ENCODE data around the gene HOXA5. TPM values are rescaled to one million over a fixed set of nuclear protein-coding genes. Genes with fewer than 3 reads are reported as not detected.

Gene HOXA5
- total RNA-seq, 1 experiment from 2014 or later = 6.7 TPM

DNA sequence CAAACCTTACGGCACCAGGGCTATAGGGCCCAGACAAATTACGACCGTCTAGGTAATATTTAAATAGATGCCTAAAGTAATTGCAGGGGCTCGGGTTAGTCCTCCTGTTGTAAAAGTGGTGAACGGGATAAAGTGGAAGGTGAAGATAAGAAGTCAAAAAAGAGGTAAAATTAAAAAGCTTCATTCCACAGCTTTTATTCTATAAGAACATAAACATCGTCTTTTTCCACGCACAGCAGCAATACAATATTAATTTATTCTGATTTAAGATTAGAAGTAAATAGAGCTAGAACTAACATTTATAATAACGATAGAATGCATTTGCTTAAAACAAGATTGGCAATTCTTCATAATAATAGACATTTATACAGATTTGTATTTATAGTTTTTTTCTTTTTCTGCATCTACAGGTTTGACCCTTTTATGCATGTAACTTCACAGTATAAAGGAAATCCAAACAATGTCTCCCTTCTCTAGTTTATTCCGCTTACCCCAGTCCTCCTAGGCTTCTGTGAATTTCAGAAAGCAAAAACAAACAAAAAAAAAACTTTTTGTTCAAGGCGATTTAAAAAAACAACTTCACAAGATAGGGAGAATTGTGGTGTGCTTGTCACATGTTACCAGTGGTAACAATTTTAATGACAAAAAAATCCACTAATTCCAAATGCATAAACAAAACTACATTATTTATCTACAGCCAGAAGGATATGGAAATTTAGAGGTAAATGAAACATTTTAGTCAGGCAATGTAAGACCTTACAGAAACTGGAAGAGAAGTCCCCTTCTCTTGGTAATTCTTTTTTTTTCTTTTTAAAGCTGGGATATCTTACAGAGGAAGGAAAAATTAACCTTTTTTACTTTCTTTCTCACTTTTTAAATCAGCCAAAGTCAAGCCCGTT is 27.2 kb upstream of the HOXA5 start (continued):
- TF ChIP-seq EGR1 (IDR thresholded peaks at IDR 0.05; ENCODE audit: low read depth) (no peak), CBX3 (IDR thresholded peaks at IDR 0.05; ENCODE audit: low read depth) (no peak), ZFX (IDR thresholded peaks at IDR 0.05) (no peak)
- TF ChIP-seq, protein P1, sequence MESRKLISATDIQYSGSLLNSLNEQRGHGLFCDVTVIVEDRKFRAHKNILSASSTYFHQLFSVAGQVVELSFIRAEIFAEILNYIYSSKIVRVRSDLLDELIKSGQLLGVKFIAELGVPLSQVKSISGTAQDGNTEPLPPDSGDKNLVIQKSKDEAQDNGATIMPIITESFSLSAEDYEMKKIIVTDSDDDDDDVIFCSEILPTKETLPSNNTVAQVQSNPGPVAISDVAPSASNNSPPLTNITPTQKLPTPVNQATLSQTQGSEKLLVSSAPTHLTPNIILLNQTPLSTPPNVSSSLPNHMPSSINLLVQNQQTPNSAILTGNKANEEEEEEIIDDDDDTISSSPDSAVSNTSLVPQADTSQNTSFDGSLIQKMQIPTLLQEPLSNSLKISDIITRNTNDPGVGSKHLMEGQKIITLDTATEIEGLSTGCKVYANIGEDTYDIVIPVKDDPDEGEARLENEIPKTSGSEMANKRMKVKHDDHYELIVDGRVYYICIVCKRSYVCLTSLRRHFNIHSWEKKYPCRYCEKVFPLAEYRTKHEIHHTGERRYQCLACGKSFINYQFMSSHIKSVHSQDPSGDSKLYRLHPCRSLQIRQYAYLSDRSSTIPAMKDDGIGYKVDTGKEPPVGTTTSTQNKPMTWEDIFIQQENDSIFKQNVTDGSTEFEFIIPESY (IDR thresholded peaks at IDR 0.05; ENCODE audit: extremely low read depth, insufficient replicate concordance, low read length) = no peak

DNA sequence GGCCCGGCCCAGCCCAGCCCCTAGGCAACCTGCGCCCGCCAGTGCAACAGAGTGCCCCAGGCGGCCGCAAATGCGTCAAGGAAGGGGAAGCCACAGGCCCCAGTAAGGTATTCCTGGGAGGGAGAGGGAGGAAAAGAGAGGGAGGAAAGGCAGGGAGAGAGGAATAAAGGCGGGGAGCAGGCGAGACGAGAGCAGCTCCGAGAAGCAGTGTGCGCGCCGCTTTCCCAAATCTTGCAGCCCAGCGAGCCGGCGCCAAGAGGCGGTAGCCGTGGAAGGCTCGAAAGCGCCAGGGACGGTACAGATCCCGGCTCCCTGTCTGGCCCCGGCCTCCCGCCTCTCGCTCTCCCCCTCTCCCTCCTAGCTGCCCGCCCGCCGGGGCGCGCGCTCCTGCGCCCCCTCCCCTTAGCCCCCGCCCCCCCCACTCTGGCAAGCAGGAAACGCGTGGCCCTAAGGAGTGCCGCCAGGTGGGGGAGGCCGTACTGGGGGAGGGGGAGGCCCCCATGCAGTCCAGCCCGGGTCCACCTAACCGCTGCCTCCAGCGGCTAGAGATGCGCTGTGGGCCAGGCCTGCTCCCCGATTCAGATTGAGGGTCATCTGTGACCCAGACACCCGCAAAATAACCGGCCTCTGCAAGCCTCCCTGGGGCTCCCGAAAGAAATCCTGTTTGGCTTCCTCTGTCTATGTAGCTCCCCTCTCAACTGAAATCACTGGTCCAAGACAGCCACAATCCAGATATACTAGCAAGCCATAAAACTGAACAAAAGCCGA is 26.4 kb upstream of the HOXA5 start:
- ATAC-seq (peak; percentile 5), DNase-seq (ENCODE audit: low read depth, low spot score) (no peak)
- no peaks in the 10 kb centered on the region for H3K36me3 ChIP-seq (ENCODE audit: control insufficient read depth in 1 of 2, insufficient read depth in 2 of 2, low read length in 2 of 2)
- peaks cover 31 to 76% of the 10 kb centered on the region in 2 experiments for H3K4me1 ChIP-seq (ENCODE audit: control insufficient read depth in 1 of 2, insufficient read depth in 2 of 2, low read length in 2 of 2)
- ChIA-PET CTCF (interaction anchor here (0.8 to 6.6 kb wide), 2 partner anchors 10 to 892 kb away, joined by 3 to 32 read pairs; no protein-coding TSS in a partner anchor), RAD21 (ENCODE audit: low non-redundant PET in 1 of 2, low total read pairs in 2 of 2, uncharacterized antibody in 2 of 2, unreplicated experiment in 2 of 2) (interaction anchor here in 1 of 2 experiments (0.6 kb wide), 1 partner anchor 9 kb away, joined by 3 read pairs; no protein-coding TSS in a partner anchor), POLR2A (interaction anchor here (2.0 to 2.2 kb wide), 2 partner anchors 10 to 19 kb away, joined by 6 to 7 read pairs; no protein-coding TSS in a partner anchor)
- H3K27me3 ChIP-seq (ENCODE audit: insufficient read depth, low read length) = no peaks in the 10 kb centered on the region
- peak overlapping the region; percentile 91 for H3K27ac ChIP-seq (ENCODE audit: low read depth, low read length)
- no peaks in the 10 kb centered on the region for H4K20me1 ChIP-seq (ENCODE audit: insufficient read depth)
- peak overlapping the region; percentile 77 to 84 for H3K4me3 ChIP-seq (replicated peaks in 1 of 2; ENCODE audit: low read depth in 1 of 2, low read length in 2 of 2)
- no peak overlapping the region for H2AFZ ChIP-seq (ENCODE audit: low read depth, low read length, poor library complexity, severe bottlenecking)
- BruUV-seq (replicated peaks) = no TSS peak
- H3K9me3 ChIP-seq (ENCODE audit: control insufficient read depth in 1 of 2, insufficient read depth in 1 of 2, low read depth in 1 of 2, low read length in 2 of 2) = no peaks in the 10 kb centered on the region
- no peaks in the 10 kb centered on the region for H3K9me2 ChIP-seq (ENCODE audit: insufficient read depth)
- peak overlapping the region; percentile 97 for H3K4me2 ChIP-seq (ENCODE audit: low read length)
- peaks cover 98% of the 10 kb centered on the region for H3K79me2 ChIP-seq (ENCODE audit: insufficient read depth, low read length)
- intact Hi-C loops (cut with micrococcal nuclease) = loop anchor here (10.0 kb wide), 1 partner anchor 1305 kb away; no protein-coding TSS in a partner anchor
- peak overlapping the region; percentile 89 for H3K9ac ChIP-seq (ENCODE audit: low read length)
- TF ChIP-seq POLR2AphosphoS5 (IDR thresholded peaks at IDR 0.05; ENCODE audit: low read depth, low read length) = peak; percentile 28; the same call in 1 of the 2 replicates
- TF ChIP-seq, protein P1 (IDR thresholded peaks at IDR 0.05; ENCODE audit: extremely low read depth, insufficient replicate concordance, low read length) = no peak
- no peak for TF ChIP-seq FOSL1 (IDR thresholded peaks at IDR 0.05; ENCODE audit: low read depth)
- TF ChIP-seq EZH2 (IDR thresholded peaks at IDR 0.05) = no peak
- no peak for TF ChIP-seq MAX (IDR thresholded peaks at IDR 0.05)
- TF ChIP-seq EGR1 (IDR thresholded peaks at IDR 0.05; ENCODE audit: low read depth) = no peak
- no peak for TF ChIP-seq ELF1 (IDR thresholded peaks at IDR 0.05; ENCODE audit: borderline replicate concordance, low read depth)
- TF ChIP-seq SP1 (IDR thresholded peaks at IDR 0.05; ENCODE audit: low read depth) = no peak
- TF ChIP-seq EZH2phosphoT487 (IDR thresholded peaks at IDR 0.05; ENCODE audit: borderline replicate concordance) = no peak
- TF ChIP-seq, protein P2, sequence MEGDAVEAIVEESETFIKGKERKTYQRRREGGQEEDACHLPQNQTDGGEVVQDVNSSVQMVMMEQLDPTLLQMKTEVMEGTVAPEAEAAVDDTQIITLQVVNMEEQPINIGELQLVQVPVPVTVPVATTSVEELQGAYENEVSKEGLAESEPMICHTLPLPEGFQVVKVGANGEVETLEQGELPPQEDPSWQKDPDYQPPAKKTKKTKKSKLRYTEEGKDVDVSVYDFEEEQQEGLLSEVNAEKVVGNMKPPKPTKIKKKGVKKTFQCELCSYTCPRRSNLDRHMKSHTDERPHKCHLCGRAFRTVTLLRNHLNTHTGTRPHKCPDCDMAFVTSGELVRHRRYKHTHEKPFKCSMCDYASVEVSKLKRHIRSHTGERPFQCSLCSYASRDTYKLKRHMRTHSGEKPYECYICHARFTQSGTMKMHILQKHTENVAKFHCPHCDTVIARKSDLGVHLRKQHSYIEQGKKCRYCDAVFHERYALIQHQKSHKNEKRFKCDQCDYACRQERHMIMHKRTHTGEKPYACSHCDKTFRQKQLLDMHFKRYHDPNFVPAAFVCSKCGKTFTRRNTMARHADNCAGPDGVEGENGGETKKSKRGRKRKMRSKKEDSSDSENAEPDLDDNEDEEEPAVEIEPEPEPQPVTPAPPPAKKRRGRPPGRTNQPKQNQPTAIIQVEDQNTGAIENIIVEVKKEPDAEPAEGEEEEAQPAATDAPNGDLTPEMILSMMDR (IDR thresholded peaks at IDR 0.05 in 2 of 3, conservative IDR thresholded peaks at IDR 0.05 in 1 of 3; ENCODE audit: borderline replicate concordance in 1 of 3, insufficient read depth in 1 of 3, low read depth in 2 of 3, low read length in 2 of 3) = no peak
- no peak for TF ChIP-seq ZNF274 (IDR thresholded peaks at IDR 0.05; ENCODE audit: low read depth, low read length)
- no peak for TF ChIP-seq CEBPB (IDR thresholded peaks at IDR 0.05; ENCODE audit: low read depth)
- no peak for TF ChIP-seq RAD21 (IDR thresholded peaks at IDR 0.05; ENCODE audit: low read depth)
